ENCODE results near the gene FGR. TPM values are rescaled to one million over a fixed set of nuclear protein-coding genes. Genes with fewer than 3 reads are reported as not detected.

FGR gene
- total RNA-seq, 1 donor from 2014 or later, result 0.22 TPM

DNA sequence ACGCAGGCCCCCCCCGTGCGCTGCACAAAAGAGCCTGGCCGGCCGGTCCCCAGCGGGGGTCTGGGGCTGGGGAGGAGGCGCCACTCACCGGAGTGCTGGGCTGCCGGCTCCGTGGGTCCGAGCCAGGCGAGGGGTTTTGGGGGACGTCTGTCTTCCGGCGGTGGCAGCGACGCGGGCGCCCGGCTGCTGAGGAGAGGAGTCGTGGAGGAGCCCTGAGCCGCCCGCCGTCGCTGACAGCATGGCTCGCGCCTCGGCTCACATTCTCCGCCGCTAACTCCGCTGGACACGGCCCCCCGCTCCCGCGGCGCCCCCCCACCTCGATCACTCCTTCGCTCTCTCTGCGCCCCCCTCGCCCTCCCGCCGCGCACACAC is 31.7 kb downstream of the FGR start:
- intact Hi-C loops (cut with micrococcal nuclease), result loop anchor here (5.0 kb wide), 1 partner anchor 281 kb away; the partner anchor contains the start of gene TMEM222

DNA sequence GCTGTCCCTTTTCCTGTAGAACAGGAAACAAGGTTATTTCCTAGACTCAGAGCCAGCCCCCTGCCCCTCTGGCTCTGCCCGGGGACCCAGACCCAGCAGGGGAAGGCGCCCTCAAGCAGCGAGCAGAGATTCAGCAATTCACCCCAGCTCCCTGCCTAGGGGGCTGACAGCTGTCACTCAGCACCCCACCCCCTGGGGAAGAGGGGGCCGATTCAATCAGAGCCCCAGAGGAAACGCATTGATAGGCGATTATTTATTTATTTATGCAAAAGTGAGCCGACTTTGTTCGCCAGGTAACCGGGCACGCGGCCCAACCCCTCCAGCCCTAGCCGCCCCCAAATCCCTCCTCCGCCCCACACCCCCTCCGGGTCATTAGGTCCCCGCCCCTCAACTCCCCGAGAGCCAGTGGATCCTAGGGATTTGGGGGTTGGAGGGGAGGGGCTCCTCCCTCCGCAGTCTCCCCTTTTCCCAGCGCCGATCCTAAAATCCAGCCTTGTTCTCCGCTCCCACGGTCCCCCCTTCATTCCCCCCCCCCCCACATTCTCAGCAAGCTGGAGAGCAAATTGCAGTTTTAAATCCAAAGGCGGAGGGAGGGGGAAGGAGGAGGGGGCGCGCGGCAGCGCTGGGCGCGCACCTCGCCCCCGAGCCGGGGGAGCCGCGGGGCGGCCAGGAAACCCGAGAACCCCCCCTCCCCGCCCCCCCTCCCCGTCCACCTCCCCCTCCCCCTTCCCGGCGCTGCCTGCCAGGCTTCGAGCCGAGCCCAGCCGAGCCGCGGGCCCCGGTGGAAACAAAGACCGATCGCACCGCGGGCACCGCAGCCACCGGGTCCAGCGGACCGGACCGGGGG is 32.3 kb downstream of the FGR start:
- intact Hi-C loops (cut with micrococcal nuclease), result loop anchor here (5.0 kb wide), 1 partner anchor 280 kb away; the partner anchor contains the start of gene TMEM222

DNA sequence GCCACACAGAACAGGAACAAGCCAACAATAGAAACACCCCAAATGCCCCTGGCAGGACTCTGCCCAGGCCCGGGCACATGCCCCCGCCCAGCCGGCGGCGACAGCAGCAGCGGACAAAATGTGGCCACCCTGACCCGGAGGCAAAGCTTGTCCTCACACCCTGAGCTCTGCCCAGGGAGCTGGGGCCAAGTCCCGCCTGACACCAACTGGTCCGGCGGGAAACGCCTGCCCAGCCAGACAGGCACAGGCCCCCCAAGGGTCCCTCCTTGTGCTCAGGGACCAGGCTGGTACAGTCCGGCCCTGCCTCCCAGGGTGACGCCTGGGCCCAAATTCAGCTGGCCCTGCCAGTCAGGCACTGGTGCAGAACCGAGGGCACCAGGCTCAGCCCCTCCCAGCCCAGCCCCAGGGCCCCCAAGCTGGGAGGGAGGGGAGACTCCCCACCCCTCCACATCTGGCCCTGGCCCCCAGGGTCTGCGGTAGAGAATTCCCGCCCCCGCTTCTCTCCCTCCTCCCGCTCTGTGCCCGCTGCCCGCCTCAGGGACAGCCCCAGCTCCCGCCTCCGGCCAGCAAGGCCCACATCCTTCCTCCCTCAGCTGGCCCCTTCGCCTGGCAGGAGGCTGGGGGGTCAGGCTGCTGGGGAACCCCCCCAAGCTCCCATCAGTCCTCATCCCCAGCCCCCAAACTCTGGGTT is 33.1 kb downstream of the FGR start:
- intact Hi-C loops (cut with micrococcal nuclease), result loop anchor here (5.0 kb wide), 1 partner anchor 280 kb away; the partner anchor contains the start of gene TMEM222

DNA sequence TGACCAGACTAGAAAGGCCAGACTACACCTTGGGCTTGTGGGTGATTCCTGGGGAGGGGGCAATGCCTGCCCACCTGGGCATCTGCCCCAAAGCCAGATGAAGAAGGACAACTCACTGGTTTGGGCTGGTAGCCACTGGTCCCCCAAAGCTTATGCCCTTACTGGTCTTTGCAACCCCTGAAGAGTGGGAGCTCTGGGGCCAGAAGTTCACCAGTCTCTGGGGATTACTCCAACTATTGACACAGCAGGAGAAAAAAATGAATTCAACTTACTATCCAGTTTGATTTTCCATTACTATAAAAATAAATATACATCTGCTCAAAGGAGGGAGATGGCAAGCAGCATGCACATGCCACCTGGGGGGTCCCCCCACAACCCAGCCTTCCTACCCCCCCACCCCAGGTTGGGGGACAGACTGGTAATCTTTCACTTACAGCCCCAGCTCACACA is 33.6 kb downstream of the FGR start:
- intact Hi-C loops (cut with micrococcal nuclease), result loop anchor here (5.0 kb wide), 1 partner anchor 279 kb away; the partner anchor contains the start of gene TMEM222

DNA sequence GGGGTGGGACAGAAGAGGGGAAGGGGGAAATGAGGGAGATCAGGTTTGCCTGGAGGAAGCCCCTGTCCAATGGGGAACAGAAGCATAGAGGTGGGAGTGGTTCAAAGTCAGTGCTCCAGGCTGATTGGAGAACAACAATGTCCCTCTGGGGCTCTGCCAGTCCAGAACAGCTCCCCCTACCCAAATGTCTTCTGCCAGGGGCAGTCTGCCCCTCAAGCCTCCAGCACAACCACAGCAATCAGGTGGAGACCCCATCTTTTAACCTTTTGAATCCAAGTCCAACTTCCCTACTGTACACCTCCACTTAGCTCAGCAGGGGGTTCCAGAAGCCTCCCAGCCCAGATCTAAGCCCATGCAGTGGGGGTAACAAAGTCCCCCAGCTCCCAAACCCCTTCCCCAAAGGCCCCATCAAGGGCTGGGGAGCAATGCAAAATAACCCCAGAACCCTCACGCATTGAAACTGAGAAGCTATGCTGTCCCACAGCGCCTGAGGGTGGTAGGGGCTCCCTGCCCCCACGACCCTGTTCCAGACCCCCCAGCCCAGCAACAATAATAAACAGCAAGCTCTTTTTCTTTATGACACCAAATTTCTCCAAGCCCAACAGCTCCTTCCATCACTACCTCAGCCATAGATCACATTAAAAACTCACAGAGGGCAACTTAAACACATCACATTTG is 34.3 kb downstream of the FGR start:
- intact Hi-C loops (cut with micrococcal nuclease), result loop anchor here (5.0 kb wide), 1 partner anchor 278 kb away; the partner anchor contains the start of gene TMEM222

DNA sequence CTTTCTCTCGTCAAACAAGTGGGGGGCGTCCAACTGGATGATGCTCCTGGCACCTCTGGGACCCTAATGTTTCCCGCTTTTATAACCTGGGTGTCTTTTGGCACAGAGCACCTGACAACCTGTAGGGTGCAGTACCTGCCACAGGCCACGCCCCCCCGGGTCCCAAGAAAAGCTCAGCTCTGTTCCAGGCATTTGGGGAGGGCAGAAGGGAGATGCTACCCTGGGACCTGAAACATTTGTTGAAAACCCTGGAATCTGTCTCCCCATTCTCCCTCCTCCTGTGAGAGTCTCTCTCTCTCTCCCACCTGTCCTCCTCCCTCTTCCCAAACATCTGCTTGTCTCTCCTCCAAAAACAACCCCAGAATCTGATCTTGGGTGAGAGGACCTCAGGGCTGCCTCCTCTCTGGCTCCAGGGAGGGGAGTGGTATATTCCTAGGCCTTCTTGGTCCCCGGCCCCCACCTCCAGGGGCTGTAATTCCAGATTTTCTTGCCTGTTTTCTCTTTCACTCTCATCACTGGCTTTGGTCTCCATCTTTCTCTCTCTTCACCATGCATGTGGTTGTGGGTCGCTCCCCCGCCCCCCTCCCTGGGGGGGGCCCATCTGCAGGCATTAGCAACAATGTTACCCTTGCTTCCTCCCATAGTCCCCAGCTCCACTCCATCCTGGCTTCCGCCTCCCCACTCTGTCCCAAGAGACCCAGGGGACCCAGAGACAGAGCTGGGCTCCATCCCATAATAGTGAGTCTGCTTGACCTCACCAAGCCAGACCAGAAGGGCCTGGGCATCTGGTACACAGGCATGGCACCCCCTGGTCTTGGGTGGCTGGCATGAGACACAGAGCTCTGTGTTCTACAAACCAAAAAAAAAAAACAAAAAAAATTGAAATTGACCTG is 35.1 kb downstream of the FGR start:
- intact Hi-C loops (cut with micrococcal nuclease), result loop anchor here (5.0 kb wide), 1 partner anchor 278 kb away; the partner anchor contains the start of gene TMEM222

DNA sequence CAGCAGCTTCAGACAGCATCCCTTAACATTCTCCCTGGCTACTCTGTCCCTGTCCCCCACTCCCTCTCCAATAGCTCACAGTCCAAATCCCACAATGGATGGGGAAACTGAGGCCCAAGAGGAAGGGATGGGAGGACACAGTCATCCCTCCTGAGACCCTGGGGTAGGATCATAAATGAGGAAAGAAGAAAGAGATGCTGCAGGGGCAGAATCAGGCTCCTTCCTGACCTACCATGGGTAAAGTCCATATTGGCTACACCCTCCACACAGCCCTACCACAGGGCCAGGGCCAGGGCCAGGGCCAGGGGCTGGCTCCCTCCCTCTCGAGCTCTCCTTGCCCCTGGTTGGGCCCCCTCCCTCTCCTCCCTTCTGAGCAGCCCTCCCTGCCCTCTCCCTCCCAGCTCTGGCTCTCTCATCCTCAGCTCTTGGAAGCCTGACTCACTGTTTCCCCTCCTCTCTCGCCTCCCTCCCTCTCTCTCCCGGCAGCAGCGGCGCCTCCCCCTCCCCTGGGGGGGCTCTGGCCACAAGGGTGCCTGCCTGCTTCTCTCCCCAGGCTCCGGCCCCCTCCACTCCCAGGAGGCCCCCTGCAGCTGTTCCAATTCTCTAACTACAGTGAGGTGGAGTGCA is 36.0 kb downstream of the FGR start:
- intact Hi-C loops (cut with micrococcal nuclease), result no loop called here

DNA sequence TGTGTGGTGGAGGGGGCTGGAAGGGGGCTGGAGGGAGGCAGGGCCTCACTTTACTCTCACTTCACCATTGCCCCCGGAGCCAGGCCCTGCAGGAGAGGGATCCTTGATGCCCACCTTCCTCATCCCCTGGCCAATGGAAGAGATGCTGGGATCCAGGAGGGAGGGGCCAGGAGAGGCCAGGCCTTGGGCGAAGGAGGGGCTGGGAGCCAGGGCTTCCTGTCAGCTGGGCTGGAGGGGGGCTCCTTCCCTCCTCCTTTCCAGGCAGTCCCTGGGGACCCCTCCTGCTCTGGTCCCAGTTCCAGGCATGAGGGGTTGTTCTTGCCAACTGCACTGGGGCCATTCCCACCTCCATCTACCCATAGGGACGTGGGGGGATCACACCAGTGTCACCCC is 36.7 kb downstream of the FGR start:
- intact Hi-C loops (cut with micrococcal nuclease), result no loop called here

DNA sequence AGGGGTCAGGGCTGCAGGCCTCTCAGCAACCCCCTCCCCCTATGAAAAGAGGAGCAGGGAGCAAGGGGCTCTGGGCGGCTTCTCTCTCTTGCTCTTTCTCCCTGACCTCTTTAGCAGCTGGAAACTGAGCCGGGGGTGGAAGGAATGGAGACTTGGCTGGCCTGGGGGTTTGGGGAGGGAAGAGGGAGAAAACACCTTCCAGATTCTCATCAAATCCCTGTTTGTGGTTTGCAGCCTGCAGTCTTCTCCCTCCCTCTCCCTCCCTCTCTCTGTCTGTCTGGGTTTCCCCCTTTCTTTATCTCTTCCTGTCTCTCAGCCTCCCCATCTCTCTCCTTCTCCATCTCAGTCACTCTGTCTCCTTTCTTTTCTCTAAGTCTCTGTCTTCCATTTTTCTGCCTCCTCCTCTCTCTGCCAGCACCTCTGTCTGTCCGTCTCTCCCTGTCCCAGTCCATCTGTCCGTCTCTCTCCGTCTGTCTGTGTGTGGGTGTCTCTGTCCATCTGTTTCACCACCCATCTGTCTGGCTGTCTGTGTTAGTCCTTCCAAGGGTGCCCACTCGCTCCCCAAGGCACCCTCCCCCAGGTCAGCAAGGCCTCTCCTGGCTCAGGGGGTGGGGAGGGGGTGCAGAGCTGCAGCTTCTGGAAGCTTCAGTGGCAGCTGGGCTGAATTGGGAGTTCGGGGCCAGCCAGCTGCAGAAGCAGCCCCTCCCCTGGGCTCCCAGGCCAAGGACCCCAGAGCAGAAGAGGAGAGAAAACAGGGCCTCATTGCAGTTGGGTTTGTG is 37.3 kb downstream of the FGR start:
- intact Hi-C loops (cut with micrococcal nuclease), result no loop called here

DNA sequence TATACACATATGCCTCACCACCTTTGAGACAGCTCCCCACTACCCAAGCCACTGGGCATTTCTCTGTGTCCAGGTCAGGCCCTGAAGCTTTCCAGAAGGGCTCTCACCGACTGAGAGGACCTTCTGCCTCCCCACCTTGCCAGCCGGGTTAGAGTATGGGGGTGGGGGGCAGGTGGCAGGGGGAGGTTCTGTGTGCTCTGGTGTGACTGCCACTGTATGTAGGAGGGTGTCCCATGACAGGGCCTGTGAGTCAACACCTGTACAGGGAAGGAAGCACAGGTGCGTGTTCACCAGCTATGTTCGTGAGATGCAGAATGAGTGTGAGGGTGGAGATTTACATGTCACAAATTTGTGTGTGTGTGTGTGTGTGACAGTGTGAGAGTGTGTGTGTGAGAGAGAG is 38.0 kb downstream of the FGR start:
- intact Hi-C loops (cut with micrococcal nuclease), result no loop called here

DNA sequence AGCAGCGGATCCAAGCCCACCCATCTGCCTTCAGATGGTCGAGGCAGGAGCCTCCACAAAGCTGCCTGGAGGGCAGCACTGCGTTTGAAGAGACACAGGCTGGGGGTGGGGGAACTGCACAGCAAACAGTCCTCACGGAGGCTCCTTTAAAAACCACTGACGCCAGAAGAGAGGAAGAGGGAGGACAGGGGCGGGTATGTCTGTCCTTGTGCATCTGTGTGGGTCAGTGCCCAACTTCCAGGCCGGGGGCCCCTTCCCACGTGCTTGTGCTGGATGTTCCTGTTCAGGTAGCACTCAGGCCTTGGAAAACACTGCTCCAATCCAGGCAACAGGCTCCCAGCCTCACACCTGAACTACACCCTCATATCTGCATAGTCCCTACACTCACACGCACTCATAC is 38.7 kb downstream of the FGR start:
- intact Hi-C loops (cut with micrococcal nuclease), result no loop called here

DNA sequence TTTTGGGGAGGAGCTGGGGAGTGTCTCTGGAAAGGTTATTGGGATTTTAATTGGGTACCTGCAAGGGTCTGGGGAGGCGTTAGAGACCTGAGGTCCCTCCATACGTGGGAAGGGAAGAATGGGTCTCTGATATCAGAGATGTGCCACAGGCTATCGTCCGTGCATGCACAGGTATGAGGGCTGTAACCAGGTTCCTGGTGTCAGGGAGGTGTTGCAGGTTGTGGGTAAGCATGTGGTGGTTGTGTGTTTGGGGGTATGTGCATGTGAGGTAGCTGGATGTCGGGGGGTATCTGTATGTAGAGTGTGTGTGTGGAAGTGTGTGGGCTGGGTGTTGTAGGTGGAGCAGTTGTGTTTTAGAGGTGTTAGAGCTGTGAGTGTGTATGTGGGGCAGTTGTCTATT is 39.4 kb downstream of the FGR start:
- intact Hi-C loops (cut with micrococcal nuclease), result no loop called here

DNA sequence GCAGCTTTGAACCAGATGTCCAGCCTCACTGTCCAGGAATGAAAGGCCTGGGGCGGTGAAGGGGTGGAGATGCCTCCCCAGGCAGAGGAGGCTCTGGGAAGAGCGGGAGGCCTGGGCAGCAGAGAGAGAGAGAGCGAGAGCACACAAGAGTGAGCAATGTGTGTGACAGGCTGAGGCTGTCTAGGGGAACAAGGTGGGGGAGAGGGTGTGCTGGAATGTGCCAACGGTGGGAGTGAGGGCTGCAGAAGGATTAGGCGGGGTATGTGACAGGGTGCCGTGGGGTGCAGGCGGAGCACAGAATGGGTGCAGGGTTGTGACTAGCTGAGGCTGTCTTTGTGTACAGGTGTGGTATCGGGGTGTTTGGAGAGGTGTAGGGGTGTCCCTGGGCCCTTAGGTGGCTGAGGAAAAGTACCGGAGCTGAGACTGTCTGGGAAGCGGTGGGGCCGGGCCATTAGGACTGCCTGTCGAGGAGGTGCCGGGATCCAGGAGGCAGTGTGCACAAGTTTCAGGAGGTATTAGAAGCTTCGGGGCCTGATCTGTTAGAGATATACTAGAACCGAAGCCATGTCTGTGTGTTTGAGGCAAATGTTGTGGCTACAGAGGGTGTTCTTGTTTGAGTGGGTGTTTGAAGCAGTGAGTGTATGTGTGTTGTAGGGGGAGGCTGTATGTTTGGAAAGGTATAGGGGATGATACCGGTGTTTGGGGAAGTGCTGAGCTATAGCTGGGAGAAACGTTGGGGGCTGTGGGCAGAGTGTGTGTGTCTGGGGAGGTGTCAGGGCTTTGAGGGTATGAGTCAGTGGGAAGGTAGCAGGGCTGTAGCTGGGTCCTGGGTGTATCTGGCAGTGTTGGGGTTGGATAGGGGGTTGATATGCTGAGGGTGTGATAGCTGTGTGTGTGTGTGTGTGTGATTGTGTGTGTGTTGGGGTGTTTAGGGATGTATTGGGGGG is 40.1 kb downstream of the FGR start:
- intact Hi-C loops (cut with micrococcal nuclease), result no loop called here

DNA sequence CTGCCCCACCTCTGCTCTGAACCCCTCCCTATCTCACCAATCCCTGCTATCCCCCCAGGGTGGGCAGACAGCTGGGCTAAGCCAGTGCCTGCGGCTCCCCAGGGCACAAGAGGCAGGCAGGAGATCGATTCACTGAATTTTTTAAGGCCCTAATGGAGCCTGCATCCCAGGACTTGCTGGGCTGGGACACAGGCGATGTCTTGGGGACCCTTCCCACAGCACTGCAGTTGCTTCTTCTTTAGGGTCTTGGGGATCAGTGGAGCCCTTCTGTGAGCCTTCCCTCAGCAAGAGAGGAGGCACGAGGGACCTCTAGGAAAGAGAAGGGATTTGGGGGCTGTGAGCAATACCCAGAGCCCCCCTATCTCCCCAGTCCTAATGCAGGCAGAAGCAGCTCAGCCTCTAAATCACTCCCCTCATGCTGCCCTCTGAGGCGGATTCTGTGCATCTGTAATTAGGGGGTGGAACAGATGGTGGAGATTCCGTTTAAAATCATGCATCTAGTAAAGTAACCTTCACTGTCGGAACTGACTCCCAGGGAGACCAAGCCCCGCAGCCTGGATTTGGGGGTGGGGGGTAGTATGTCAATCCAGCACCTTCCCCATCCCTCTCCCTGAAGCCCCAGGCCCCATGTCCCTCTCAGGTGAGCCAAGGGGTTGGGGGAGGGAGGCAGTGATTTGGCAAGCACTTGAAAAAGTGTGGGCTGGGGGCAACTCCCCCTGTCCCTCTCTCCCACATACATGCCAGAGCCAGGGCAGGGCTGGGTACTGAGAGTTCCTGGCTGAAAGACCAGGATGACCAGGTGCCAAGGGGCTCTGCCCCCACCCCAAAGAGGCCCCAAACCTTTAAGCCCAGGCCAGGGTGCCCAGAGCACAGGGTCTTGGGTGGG is 41.1 kb downstream of the FGR start:
- intact Hi-C loops (cut with micrococcal nuclease), result no loop called here

DNA sequence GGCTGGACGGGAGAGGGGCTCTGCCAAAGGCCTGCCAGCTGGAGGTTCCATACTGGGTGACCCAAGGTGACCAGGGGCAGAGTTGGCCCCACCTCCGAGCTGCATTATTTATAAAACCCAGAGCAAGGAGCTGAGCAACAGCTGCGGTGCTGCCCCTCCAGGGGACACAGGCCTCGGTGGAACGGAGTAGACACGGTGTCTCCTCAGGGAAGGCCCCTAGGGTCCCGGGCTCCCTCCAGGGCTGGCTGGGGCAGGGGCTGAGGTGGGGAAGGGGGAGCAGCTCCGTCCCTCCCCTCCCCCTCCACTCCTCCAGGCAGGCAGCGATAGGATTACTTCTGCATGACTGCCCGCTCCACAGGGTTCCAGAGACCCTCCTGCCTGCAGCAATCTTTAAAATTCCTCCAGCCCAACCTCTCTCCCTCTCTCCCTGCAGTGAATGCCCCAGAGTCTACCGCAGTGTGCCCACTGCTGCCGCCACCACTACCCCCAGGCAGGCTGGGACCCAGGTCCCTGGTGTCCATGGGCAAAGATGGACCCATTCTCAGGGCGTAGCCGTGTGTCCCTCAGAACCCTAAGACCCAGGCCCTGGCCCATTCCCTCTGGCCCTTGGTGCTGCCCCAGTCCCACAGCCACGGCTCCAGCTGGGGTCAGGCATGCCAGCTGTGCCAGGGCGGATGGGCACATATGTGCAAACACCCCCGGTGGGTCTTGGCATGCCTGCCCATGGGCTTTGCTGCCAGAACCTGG is 41.9 kb downstream of the FGR start:
- intact Hi-C loops (cut with micrococcal nuclease), result no loop called here

DNA sequence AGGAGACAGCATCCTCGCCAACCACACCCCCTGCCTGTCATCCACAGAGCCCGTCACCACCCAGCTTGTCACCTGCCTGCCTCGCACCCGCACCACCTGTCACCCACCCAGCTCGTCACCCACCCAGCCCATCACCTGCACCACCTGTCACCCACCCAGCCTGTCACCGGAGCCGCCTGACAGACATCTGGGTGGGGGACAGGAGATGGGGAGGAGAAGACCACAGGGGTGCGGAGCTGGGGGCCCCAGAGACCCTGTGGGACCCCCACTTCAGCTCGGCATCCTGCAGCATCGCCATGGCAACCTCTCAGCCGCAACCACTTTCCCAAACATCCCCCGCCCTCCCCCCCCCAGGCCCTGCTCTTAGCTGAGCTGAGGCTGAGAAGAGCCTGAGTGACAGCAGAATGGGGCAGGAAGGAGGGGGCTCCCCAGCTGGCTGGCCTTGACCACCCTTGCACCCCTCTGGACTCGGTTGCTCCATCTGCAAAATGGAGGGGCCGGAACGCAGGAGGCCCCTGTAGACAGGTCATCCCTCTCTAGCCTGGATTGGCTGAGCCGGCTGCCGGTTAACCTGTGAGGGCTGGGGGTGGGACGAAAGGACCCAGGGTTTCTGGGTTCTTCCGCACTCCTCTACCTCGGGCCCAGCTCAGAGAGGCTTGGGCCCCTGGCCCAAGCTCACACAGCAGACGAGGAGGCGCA is 42.6 kb downstream of the FGR start:
- intact Hi-C loops (cut with micrococcal nuclease), result no loop called here

Data from T-helper 1 cell treated with Interleukin-12 subunit alpha and Interleukin-12 subunit beta and Interleukin-4 antibody, amounts not matched to agents 30 ng/mL and 1 ng/mL, for 36 hours (primary cell).